GM12872 (cell line): Measurements from ENCODE around the gene FAM222B.

Experiments used
- CTCF ChIP-seq: IDR thresholded peaks from 3 replicates; pipeline ENCODE4 v1.5.1; 2011; ENCODE audit warnings: low read depth, mild to moderate bottlenecking, low read length, moderate library complexity; ENCODE audit not compliant: insufficient read depth

Gene FAM222B, protein sequence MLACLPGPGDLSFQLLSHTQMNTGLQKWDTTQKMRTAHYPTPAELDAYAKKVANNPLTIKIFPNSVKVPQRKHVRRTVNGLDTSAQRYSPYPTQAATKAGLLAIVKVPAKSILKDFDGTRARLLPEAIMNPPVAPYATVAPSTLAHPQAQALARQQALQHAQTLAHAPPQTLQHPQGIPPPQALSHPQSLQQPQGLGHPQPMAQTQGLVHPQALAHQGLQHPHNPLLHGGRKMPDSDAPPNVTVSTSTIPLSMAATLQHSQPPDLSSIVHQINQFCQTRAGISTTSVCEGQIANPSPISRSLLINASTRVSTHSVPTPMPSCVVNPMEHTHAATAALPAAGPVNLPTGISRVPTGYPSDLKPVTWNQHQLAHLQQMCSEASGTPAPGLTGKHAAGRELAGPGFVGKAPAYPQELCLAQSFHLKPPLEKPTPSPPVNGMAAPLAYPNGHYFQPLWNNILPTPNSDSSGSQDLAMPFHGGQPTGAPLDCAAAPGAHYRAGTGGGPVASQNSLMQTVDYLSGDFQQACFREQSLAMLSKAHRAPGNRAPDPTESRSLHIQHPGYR

GRCh38 chr17:28842282-28843012 lies at the start of gene FAM222B:
Gene FAM222B, minus strand, starts transcription at chr17:28842790. Its CDS starts 76,123 bp downstream, at chr17:28766667.
- TF ChIP-seq CTCF, result no peak

- TF ChIP-seq CTCF, result no peak
Measured at GRCh38 chr17:28892024-28892423, 49.4 kb upstream of the FAM222B start.

DNA sequence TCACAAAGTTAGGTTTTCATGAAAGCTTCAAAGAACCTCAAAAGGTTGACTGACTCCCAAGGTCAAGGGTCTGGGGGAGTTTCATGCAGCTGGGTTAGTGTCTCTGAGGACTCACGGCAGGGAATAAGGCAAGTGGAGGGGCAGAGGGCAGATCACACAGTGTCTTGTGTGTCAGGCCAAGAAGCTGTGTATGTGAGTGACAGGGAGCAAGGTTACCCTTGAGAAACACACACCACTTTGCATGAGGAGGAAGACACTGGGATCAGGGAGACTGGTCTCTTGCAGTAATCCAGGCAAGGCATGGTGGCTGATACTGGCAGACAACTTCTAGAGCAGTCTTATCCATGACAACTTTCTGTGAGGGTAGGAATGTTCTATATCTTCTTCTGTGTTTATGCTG lies 48.6 kb upstream of the FAM222B start:
- TF ChIP-seq CTCF, result no peak

- no peak for TF ChIP-seq CTCF
Measured at GRCh38 chr17:28889996-28890395, 47.4 kb upstream of the FAM222B start.

GRCh38 chr17:28888832-28889231 lies 46.2 kb upstream of the FAM222B start:
- TF ChIP-seq CTCF, result no peak

GRCh38 chr17:28887871-28888471 lies 45.4 kb upstream of the FAM222B start:
- TF ChIP-seq CTCF, result no peak

- TF ChIP-seq CTCF, result no peak
Measured at GRCh38 chr17:28885951-28886350, 43.4 kb upstream of the FAM222B start.
